DMS153 treated with DMSO at 0.1 percent for 48 hours (cell line): ENCODE measurements around the gene PCBP2.

Source experiments
- DNase-seq: peaks from one replicate; lab custom pipeline; 2025; ENCODE audit not compliant: unreplicated experiment; lab: John Stamatoyannopoulos, UW

Gene PCBP2

GRCh38 chr12:53492830-53493609 lies 41.1 kb downstream of the PCBP2 start:
- peak; percentile 74 for DNase-seq

GRCh38 chr12:53493610-53494391 lies 41.9 kb downstream of the PCBP2 start:
- no peak for DNase-seq

GRCh38 chr12:53495903-53496751 lies 44.2 kb downstream of the PCBP2 start:
- DNase-seq, result no peak

GRCh38 chr12:53496752-53497032 lies 44.8 kb downstream of the PCBP2 start:
- DNase-seq, result no peak

- DNase-seq, result no peak
These were observed 45.6 kb downstream of the PCBP2 start for GRCh38 chr12:53497461-53497860.

GRCh38 chr12:53498235-53498630 lies 46.3 kb downstream of the PCBP2 start:
- DNase-seq, result no peak

- DNase-seq, result no peak
These were observed 47.6 kb downstream of the PCBP2 start, which contains the start of gene MAP3K12 for GRCh38 chr12:53499266-53500141. MAP3K12 (minus strand) TSS chr12:53499458; CDS start chr12:53487391, 12,067 bp downstream.

- no peak for DNase-seq
These were observed 48.4 kb downstream of the PCBP2 start for GRCh38 chr12:53500142-53500775.

GRCh38 chr12:53500776-53501614 lies 49.1 kb downstream of the PCBP2 start, which contains the start of gene TARBP2:
TARBP2 (plus strand) TSS chr12:53501283; CDS start chr12:53501409, 126 bp downstream.
- peak; percentile 99 for DNase-seq

- no peak for DNase-seq
These were observed 49.8 kb downstream of the PCBP2 start for GRCh38 chr12:53501615-53502181.

GRCh38 chr12:53502331-53502730 lies 50.4 kb downstream of the PCBP2 start:
- DNase-seq, result no peak

GRCh38 chr12:53502983-53503728 lies 51.3 kb downstream of the PCBP2 start:
- DNase-seq, result no peak

GRCh38 chr12:53504004-53504920 lies 52.4 kb downstream of the PCBP2 start:
- DNase-seq, result no peak

GRCh38 chr12:53505086-53505485 lies 53.2 kb downstream of the PCBP2 start:
- DNase-seq, result no peak

GRCh38 chr12:53505555-53506449 lies 53.9 kb downstream of the PCBP2 start:
- DNase-seq, result no peak

GRCh38 chr12:53506450-53506785 lies 54.5 kb downstream of the PCBP2 start:
- no peak for DNase-seq
